ENCODE data around the gene SH3TC1. TPM values are rescaled to one million over a fixed set of nuclear protein-coding genes. Genes with fewer than 3 reads are reported as not detected.
A peak's percentile ranks its signal among the peaks of the same experiment; 100 is the strongest.

SH3TC1 gene
- total RNA-seq, 2 donors from 2014 or later = 12.2 to 22.2 TPM

DNA sequence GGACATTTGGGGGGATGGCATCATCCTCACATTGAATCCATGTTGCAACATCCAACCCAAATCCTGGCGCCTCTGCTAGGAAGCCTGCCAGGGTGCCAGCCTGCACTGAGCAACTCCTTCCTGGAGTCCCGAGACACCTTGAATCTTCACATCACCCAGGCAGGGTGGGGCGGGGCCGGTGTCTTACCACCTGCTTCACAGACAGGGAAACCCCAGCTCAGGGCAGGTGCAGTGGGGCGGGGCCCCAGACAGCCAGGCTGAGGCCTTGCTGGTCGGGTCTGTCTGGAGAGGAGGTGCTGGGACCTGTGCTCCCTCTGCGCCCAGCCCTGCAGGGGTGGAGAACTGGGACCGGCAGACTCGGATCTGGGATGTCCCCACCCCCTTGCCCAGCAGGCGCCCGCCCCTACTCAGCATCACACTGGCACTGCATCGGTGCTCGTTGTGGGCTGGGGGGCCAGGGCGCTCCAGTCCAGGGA is 39.0 kb downstream of the SH3TC1 start:
- ATAC-seq (no peak), DNase-seq (ENCODE audit: low spot score in 2 of 2) (no peak)
- no peak overlapping the region for H3K27ac Mint-ChIP-seq
- no peaks in the 10 kb centered on the region for H3K9me3 Mint-ChIP-seq
- H3K36me3 Mint-ChIP-seq = no peaks in the 10 kb centered on the region

DNA sequence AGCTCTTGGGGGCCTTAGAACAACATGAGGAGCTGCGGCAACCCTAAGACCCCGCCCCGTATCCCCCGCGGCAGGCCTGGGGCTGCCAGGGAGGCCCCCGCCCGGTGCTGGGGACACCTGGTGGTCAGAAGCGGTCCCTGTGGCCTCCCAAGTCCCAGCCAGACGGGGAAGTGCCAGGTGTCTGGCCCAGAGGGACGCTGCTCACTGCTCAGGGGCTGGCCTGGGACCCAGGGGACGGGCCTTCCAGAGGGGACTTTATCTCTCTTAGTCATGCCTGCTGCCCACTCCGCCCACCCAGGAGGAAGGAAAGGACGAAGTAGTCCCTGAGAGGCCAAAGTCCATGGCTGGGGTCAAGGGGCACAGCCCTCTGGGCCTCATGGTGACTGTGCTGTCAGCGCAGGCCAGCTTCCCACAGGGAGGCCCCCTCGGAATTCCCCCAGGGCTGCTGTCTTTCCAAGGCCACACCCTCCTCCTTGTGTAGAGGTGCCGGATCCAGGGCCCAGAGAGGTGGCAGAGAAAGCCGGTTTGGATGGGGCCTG is 39.5 kb downstream of the SH3TC1 start:
- DNase-seq (ENCODE audit: low spot score in 2 of 2) (no peak), ATAC-seq (no peak)
- no peaks in the 10 kb centered on the region for H3K36me3 Mint-ChIP-seq
- H3K9me3 Mint-ChIP-seq = no peaks in the 10 kb centered on the region
- no peak overlapping the region for H3K27ac Mint-ChIP-seq

GRCh38 chr4:8239226-8239625 is 40.1 kb downstream of the SH3TC1 start:
- DNase-seq (ENCODE audit: low spot score in 2 of 2) (no peak), ATAC-seq (no peak)
- Mint-ChIP-seq H3K27ac (no peak overlapping the region), H3K9me3 (no peaks in the 10 kb centered on the region), H3K36me3 (no peaks in the 10 kb centered on the region)

GRCh38 chr4:8239661-8240060 is 40.6 kb downstream of the SH3TC1 start:
- Mint-ChIP-seq H3K36me3 (no peaks in the 10 kb centered on the region), H3K27ac (no peak overlapping the region)
- no peak for ATAC-seq

GRCh38 chr4:8240211-8241041 is 41.3 kb downstream of the SH3TC1 start:
- ATAC-seq = no peak
- H3K27ac Mint-ChIP-seq = no peak overlapping the region
- H3K36me3 Mint-ChIP-seq = no peaks in the 10 kb centered on the region
- H3K9me3 Mint-ChIP-seq = no peaks in the 10 kb centered on the region
- no peak for DNase-seq (ENCODE audit: low spot score in 2 of 2)

More at GRCh38 chr4:8239661-8240060, 40.6 kb downstream of the SH3TC1 start:
- no peak for DNase-seq (ENCODE audit: low spot score in 2 of 2)
- no peaks in the 10 kb centered on the region for H3K9me3 Mint-ChIP-seq

DNA sequence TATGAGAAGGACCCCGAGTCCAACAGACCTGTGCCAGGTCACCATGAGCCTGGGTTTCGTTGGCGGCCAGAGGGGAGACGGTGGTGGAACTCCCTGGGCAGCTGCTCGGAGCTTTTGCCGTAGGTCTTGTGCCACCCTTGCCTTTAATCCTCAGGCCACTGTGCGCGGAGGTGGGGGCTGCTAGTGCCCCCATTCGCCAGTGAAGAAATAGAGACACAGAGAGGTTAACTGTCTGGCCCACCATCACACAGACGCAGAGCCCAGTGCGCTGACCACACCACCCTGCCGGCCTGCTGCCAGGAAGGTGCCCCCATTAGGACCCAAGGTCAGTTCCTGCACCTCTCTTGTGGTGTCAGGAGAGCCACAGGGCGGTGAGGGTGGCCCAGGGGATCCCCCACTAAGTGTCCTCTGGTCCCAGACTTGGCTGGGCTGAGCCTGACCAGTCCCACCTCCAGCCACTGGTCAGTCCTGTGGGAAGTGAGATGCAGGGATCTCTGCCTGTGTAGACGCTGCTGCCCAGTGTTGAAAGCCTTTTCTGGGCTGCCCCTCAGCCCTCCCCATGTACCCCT is 42.2 kb downstream of the SH3TC1 start:
- no peaks in the 10 kb centered on the region for H3K9me3 Mint-ChIP-seq
- DNase-seq (ENCODE audit: low spot score in 2 of 2) (no peak), ATAC-seq (no peak)
- no peaks in the 10 kb centered on the region for H3K36me3 Mint-ChIP-seq
- H3K27ac Mint-ChIP-seq = no peak overlapping the region

- H3K9me3 Mint-ChIP-seq = no peaks in the 10 kb centered on the region
- no peak overlapping the region for H3K27ac Mint-ChIP-seq
- H3K36me3 Mint-ChIP-seq = no peaks in the 10 kb centered on the region
- DNase-seq (ENCODE audit: low spot score in 2 of 2) = peak; percentile 71 to 96
- peak; percentile 82 to 88 for ATAC-seq
These were observed 43.0 kb downstream of the SH3TC1 start for GRCh38 chr4:8241895-8242696.

GRCh38 chr4:8242782-8243560 is 43.9 kb downstream of the SH3TC1 start:
- no peak for DNase-seq (ENCODE audit: low spot score in 2 of 2)
- no peaks in the 10 kb centered on the region for H3K36me3 Mint-ChIP-seq
- no peaks in the 10 kb centered on the region for H3K9me3 Mint-ChIP-seq
- ATAC-seq = no peak
- H3K27ac Mint-ChIP-seq = no peak overlapping the region

GRCh38 chr4:8244001-8244757 is 45.1 kb downstream of the SH3TC1 start:
- Mint-ChIP-seq H3K9me3 (no peaks in the 10 kb centered on the region), H3K36me3 (no peaks in the 10 kb centered on the region), H3K27ac (no peak overlapping the region)
- no peak for ATAC-seq
- DNase-seq (ENCODE audit: low spot score in 2 of 2) = no peak

DNA sequence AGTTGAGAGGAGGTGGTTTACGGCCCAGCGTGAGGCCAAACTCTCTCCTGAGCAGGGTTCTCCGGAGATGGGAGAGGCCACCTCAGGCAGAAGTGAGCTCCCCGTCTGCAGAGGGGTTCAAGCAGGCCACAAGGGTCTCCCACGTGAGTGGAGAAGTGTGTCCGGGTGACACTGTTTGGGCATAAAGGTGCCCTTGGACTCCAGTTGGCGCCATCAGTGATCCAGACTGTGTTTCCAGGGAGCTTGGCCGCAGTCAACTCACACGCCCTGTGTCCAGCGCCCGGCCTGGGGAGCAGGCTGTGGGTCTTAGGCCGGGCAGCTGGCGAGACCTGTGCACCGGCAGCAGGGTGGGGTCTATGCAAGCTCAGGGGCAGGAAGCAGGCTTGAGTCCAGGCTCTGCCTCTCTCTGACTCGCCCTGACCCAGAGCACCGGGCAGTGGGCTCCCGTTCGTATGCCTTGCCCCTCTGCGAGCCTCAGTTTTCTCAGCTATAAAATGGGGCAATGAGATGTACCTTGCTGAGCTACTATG is 45.9 kb downstream of the SH3TC1 start:
- Mint-ChIP-seq H3K9me3 (no peaks in the 10 kb centered on the region), H3K27ac (no peak overlapping the region)
- no peak for DNase-seq (ENCODE audit: low spot score in 2 of 2)

GRCh38 chr4:8245884-8246833 is 47.1 kb downstream of the SH3TC1 start:
- no peak for DNase-seq (ENCODE audit: low spot score in 2 of 2)
- Mint-ChIP-seq H3K36me3 (no peaks in the 10 kb centered on the region), H3K27ac (no peak overlapping the region), H3K9me3 (no peaks in the 10 kb centered on the region)
- ATAC-seq = no peak

More for the DNA sequence above, 45.9 kb downstream of the SH3TC1 start:
- H3K36me3 Mint-ChIP-seq = no peaks in the 10 kb centered on the region
- ATAC-seq = no peak

DNA sequence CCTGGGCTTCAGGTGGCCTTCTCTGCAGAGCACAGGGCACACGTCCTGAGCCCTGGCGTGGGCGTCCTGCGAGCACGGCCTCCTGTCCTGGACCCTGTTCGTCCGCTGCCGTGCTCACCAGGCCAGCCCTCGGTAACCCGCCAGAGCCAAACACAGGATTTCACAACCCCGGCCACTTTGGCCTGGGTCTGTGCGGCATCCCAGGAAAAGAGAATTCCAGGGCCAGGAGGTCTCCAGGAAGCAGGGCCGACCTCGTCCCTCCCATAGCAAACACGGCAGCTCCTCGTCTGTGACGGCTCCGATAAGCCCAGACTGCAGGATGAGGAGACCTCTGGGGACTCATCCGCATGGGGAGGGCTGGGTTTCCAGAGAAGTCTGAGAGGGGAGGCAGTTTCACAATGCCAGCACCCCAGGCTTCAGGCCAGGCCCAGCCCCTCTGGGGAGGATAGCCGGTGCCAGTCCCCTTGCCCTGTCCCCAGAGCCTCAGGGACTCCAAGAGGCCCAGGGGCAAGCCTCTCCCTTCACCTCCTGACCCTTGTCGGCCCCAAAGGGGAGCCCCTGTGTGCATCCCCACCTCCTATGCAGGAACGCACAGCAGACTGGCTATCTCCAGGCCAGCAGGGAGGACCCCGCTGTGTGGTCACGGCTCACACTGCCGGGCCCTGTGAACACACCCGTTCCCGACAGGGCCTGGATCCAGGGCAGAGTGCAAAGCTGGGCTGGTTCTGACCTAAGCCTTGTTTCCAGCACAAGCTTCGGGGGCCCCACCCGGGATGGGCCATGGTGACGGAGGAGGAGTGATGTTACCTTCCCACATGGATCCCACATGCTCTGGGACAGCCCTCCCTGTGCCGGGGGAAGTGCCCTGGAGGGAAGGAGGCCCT is 48.2 kb downstream of the SH3TC1 start:
- no peak for DNase-seq (ENCODE audit: low spot score in 2 of 2)

GRCh38 chr4:8248091-8248490 is 49.0 kb downstream of the SH3TC1 start:
- DNase-seq (ENCODE audit: low spot score in 2 of 2) (no peak), ATAC-seq (no peak)
- H3K9me3 Mint-ChIP-seq = no peaks in the 10 kb centered on the region
- H3K27ac Mint-ChIP-seq = no peak overlapping the region
- no peaks in the 10 kb centered on the region for H3K36me3 Mint-ChIP-seq

More for the DNA sequence above, 48.2 kb downstream of the SH3TC1 start:
- H3K27ac Mint-ChIP-seq = no peak overlapping the region
- H3K9me3 Mint-ChIP-seq = no peaks in the 10 kb centered on the region
- no peak for ATAC-seq
- H3K36me3 Mint-ChIP-seq = no peaks in the 10 kb centered on the region

DNA sequence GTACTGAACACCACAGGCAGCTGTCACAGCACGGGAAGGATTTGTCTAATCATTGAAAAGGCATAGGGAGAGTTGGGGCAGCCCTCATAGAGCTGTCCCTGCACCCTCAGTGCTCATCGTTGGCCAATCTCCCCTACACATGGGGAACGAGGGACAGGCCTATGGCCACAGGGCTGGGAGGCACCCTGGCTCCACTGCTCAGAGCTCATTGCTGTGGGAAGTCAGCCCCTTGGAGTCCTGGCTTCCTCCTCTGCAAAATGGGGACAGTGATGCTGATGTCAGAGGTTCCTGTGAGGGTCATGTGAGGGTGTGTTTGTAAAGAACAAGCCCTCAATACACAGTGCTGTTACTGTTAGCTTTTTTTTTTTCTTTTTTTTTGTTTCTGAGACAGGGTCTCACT is 51.1 kb downstream of the SH3TC1 start:
- ATAC-seq = no peak
- Mint-ChIP-seq H3K9me3 (no peaks in the 10 kb centered on the region), H3K36me3 (no peaks in the 10 kb centered on the region), H3K27ac (no peak overlapping the region)
- DNase-seq (ENCODE audit: low spot score in 2 of 2) = no peak
